Measurements from ENCODE around the gene ZNRF2.

ZNRF2 gene

DNA sequence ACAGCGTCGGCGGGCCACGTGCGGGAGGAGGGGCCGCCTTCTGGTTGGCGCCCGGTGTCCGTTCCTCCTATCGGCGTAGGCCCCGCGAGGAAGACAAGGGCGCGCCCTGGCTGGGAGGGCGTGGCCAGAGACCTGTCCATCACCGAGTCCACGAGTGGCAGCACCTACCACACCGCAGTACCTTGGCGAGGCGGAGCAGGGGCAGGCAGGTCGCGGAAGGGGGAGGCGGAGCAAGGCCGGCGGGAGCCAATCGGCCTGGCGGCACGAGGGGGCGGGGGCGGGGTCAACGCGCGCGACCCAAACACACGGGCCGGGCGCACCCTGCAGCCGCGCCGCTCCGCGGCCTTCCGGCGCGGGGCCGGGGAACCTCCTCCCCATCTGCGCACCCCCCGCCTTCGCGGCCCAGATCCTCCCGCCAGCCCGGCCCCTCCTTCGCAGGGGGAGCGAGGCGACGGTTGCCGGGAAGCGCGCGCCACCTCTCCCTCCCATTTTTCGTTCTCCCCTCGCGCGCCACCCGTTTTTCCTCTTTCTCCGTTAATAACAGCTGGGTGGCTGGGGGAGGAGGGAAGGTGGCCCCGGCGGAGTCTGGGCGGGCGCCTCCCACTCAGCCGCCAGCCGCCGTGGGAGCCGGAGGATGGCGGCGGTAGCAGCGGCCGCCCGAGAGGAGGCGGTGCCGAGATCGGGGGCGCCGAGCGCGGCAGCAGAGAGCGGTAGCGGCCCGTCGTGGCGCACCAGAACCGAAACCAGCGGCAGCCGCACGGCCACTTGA lies at the start of gene ZNRF2:
TSS of gene ZNRF2 (plus strand) at position 300 of the 769 bp plus-strand sequence. CDS start 761 bp downstream, outside the sequence.
- DNase-seq (ENCODE audit: low read depth): peak; percentile 99

DNA sequence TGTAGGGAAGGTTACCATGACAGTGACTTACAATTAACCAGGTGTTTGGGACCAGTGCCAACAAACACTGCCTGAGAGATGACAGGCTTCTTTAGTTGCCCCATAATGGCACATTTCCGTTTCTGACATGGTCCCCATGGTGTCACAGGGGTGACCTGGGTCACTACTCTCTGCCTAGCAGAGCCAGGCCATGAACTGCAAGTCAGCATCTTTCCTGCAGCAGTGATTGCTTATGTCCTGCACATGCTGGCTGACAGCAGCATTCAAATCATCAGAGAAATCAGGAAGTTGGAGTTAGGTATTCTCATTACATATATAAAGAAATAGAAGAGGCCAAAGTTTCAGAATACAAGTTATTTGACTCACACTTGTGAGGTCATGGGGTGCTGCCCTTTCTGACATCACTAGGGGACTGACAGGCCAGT lies 47.1 kb upstream of the ZNRF2 start:
- no peak for DNase-seq (ENCODE audit: low read depth)

DNA sequence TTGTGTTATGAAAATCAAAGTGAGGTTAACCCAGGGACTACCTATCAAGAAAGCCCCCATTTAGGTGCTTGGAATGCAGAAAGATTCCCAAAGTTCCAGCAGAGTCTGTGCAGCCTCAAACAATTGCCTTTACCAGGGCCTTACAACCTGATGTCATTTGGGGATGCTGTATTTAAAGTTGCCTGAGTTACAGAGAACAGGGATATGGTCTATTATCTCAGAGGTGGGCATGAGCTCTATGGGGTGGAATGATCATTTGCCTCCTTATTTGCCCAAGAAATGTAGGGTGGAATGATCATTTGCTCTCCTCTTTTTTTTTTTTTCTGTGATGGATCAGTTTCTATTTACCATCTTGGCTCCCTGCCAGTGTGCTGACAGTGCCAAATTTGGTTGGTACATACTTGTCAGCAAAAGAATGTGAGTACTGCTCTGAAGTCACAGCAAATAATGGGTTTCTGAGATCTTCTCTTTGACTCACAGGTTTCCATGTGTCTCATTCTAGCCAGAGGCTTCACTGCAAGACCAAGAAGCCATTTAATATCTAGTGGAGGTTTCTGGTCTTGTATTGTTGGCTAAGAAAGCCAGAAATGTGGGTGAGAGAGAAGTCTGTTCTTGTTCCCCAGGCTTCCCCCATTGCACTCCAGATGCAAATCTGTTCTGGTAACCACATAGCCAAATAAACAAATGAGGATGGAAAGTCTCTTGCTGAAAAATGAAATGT lies 45.5 kb upstream of the ZNRF2 start:
- DNase-seq (ENCODE audit: low read depth): peak; percentile 43

DNA sequence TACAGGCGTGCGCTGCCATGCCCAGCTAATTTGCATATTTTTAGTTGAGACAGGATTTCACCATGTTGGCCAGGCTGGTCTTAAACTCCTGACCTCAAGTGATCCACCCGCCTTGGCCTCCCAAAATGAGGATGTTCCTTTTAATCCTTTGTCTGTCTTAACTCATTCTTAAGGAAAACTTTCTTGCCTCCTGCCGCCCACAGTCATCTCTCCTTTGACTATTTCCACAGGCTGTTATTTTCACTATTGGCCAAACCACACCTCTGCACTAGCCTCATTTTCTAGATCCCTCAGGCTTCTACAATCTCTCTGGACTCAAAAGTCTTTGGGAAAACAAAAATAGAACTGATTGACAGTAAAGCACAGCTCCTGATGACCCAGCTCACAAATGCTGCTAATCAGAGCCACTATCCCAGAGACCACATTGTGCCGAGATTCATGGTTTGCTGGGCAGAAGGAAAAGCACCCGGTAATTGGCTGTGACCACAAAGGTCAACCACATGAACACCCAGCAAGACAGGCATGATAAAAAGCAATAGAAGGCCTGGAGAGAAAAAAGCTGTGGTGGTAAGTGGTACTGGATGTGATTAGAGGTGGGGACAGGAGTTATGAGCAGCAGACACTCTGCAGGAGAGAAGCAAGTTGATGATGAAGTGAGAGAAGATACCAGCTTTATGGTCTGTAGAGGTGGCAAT lies 44.1 kb upstream of the ZNRF2 start:
- DNase-seq (ENCODE audit: low read depth): no peak

DNA sequence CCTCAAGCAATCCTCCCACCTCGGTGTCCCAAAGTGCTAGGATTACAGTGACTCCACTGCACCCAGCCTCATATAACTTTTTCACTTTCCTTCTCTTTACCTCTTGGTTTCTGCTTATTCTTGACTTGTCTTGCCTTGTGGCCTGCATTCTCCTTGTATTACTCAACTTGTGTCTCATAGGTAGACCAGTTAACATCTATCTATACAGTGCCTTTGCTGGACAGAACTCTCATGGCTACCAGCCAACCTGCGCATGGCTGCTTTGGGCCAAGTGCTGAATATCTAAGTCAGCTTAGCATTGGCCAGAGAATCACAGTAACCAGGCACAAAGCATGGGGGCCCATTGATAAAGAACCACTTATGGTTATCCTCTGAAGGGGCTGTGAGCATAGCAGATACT lies 42.6 kb upstream of the ZNRF2 start:
- DNase-seq (ENCODE audit: low read depth): peak; percentile 16

DNA sequence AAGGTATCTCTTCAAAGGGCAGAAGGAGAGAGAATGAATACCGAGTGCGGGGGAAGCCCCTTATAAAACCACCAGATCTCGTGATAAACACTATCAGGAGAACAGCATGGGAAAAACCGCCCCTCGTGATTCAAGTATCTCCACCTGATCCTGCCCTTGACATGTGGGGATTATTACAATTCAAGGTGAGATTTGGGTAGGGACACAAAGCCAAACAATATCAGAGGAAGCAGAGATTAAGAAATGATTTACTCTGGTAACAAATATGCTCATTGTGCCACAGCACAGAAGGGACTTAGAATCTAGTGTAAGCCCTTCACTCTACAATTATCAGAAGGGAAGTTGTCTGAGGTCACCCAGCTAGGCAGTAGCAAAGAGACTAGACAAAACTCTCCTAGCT lies 40.1 kb upstream of the ZNRF2 start:
- no peak for DNase-seq (ENCODE audit: low read depth)

DNA sequence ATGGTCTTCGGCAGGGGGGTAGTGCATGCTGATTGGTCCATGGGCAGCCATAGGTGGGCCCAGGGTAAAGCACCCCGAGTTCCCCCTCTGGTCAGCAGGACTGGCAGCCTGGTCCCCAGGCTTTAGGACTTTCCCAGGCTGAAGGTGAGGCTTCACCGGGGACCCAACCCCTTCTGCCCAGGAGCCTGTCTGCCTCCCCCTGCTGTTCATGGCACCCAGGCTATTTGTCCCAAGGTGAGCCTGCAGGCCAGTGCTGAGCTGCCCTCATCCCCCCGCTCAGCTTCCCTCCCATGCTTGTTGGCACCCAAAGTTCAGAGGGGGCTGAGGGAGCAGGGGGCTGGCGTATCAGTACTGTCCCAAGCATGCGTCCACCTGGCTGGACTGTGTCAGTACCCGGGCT lies 38.5 kb upstream of the ZNRF2 start:
- DNase-seq (ENCODE audit: low read depth): no peak

DNA sequence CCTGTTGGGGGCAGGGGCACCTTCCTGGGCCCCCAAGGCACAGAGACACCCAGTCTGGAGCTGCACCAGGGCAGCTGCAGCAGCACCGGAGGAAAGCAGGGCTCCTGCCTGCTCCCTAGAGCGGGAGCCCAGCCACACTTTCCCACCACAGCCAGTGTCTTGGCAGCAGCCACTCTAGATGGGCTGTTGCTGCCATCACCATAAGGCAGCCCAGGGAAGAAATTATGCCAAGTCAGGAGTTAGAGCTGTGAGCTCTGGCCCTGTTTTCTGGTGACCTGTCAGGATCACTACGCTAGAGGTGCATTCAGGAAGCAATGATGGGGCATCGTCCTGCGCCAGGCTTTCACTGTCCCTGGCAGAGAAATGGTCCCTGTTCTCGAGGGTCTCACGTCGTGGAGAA lies 38.0 kb upstream of the ZNRF2 start:
- DNase-seq (ENCODE audit: low read depth): no peak

DNA sequence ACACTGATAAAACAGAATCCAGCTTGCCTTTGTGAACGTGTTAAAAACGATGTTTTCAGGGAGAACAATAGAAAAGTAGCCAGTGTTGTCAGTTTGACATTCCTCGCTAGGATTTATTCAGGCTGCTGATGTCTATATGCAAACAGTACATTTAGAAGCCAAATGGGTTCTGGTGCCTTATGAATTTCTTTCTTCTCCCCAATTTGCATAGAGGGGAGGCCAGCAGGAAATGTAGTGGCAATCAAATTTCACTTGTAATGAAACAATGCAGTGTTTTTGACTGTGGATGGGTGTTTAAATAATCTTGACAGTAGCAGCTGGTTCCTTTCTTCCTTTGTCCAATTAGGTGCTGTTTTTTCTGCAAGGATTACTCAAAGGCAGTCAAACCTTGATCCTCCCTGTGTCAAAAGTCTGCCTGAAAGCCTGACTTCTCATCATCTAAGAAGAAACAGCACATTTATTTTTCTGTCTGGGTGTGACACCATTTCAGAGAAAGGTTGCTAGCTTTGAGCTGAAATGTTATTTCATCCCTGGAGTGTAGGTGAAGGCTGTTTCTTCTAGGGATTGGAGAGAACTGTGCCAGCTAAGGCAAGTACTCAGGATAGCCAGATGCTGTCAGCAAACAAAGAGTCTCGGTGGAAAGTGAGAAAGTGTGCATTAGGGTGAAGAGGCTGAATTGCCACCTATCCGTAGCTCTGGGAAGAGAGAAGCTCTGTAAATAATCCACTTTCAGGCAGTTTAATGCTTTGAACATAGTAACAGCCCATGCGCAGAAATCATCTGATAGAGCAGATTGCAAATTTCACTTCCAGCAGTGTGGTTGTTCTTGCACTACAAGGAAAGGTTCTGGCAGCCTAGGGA lies 36.6 kb upstream of the ZNRF2 start:
- no peak for DNase-seq (ENCODE audit: low read depth)

DNA sequence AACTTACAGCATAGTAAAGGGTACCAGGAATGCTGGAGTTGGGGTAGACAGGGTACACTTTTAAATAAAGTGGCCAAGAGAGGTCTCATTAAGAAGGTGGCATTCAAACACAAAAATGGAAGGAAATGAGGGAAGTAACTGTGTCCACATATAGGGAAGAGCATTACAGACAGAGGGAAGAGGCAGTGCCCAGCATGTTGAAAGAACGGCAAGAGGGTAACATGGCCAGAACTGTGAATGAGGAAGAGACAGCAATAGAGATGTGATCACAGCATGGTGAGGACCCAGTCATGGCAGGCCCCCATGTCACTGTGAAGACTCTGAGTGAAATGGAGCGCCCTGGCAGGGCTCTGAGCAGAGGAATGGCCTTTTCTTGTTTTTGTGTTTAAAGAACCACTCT lies 35.1 kb upstream of the ZNRF2 start:
- DNase-seq (ENCODE audit: low read depth): no peak

DNA sequence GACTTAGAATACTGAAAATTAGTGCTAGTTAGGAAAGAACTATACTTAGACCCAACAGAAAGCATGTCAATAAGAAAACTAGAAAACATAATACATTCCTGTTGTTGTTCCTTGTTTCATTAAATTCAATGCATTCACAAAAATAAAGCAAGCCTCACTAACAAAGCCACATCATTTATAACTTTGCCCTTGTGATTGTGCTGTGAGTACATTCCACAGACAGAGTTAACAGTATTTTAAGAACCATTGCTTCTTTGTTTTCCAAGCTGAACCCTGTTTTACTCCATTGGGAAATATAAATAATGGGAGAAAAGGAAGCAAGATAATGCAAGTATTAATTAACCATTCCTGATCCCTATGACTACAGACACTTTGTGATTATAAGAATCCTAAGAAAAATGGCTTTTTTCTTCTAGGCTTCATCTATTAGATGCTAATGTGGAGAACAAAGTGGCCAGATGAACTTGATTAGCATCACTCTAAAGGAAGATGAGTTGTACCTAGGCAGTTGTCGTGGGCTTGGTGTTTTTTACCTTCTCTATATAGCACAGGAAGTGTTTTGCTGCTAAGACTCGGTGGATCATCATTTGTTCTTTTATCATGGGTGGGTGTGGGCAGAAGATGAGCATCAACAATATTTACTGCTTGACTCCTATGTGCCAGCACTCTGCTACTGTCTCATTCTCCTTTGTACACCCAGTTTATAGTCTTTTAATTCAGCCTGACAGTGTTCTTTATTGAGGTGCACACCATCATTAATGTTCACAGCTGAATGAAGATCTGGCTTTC lies 34.2 kb upstream of the ZNRF2 start:
- no peak for DNase-seq (ENCODE audit: low read depth)

DNA sequence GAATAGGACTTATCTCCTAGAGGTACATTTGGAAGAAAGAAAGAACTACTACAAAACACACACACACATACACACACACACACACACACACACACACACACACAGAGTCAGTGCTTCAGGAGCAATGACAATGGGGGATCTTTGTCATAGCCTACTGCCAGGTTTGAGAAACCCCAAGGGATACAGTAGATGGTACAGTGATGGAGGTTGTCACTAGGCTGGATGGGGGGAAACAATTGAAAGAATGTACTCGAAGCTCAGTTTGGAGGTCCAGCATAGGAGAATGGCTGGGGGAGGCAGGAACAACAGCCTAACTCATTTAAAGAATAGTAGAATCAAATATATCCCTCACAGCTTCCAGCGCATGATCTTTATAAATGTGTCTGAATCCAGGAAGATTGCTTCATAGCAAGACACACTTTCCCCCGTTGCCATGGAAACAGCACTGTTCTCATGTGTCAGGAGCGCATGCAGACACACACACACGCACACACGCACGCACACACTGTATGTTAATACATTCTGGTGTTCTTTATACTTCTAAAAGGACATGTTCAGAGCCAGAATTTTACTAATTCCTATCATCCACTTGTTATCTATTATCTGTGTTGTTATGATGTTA lies 32.6 kb upstream of the ZNRF2 start:
- DNase-seq (ENCODE audit: low read depth): peak; percentile 60

DNA sequence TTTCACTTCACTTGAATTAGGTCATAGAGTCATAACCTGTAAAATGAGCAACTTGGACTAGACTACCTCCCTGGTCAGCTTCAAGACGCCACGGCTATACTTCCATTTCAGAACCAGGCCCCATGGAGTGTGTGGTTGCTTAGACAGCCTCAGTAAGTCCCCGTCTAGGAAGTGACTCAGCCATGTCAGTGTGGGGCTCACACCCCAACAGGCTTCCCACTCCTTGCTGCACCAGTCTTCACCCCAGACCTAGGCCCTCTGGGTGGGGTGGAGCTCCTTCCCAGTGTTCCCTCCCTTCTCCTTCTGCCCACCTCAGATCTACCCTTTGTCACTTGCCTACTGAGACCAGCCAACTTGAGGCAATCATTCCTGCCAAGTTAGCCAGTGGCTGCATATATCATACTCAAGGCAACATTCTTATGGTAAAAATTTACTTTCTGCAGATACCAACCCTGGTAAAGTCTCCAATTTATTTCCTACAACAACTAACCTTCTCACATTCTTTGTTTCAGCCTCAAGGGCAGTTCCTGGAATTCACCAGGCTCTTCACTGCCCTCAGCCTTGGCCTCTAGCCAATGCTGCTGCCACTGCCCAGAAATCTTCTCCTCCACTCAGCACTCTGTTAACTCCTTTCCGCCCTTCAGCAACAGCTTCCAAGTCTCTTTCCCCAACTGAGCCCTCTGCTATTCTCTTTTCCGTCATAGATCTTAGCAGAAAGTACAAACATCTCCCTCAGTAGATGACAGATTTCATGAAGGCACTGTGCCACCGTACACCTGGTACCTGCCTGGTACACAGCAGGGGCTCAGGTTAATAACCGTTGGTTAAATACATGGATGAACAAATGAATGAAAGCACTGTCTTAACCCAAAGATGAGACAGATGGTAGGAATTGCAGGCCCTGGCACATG lies 31.3 kb upstream of the ZNRF2 start:
- DNase-seq (ENCODE audit: low read depth): peak; percentile 36

DNA sequence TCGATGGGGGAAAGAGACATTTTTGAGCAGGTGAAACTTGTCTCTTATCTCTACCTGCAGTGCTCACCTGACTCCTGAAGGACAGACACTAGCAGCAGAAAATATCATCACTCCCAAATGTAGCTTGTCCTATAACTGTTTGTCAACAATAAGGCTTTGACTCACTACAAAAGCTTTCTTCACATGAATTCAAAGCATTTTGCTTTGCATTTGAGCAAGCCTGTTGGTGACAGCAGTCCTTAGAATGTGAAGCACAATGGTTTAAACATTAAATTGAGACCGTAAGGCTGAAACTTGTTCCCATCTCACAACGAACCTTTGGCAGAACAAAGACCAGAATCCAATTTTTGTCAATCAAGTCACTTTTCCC lies 30.6 kb upstream of the ZNRF2 start:
- DNase-seq (ENCODE audit: low read depth): no peak

DNA sequence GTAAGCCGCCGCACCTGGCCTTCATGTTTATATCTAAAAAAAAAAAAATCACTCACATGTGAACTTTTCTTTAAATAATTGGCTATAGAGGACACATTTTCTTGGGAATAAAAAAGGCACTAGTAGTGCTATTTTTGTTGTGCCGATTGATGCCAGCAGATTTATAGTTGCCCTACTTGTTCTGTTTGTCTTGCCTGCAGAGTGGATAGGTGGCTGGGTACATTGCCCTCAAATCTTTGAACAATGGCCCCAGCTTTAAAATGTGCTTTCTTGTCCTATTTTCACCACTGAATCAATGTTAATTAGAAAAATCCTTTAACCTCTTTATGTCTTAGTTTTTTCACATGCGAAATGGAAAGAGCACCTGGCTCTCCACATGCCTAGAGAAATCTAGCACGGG lies 30.1 kb upstream of the ZNRF2 start:
- no peak for DNase-seq (ENCODE audit: low read depth)

DNA sequence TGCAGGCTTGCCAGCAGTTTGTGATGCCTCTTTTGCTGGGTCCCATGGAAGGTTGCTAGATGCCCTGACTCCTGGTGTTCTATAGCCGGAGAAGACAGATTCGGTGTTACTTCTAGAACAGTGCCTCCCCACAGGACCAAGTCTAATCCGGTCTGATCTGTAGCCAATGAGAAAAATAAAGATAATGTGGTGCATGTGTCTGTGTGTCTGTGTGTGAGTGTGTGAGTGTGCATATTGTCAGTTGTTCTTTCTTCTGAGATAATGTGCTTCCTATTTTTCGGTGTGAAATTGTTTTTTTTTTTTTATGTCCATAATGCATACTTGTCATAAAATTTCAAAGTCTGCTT lies 29.7 kb upstream of the ZNRF2 start:
- no peak for DNase-seq (ENCODE audit: low read depth)

DNA sequence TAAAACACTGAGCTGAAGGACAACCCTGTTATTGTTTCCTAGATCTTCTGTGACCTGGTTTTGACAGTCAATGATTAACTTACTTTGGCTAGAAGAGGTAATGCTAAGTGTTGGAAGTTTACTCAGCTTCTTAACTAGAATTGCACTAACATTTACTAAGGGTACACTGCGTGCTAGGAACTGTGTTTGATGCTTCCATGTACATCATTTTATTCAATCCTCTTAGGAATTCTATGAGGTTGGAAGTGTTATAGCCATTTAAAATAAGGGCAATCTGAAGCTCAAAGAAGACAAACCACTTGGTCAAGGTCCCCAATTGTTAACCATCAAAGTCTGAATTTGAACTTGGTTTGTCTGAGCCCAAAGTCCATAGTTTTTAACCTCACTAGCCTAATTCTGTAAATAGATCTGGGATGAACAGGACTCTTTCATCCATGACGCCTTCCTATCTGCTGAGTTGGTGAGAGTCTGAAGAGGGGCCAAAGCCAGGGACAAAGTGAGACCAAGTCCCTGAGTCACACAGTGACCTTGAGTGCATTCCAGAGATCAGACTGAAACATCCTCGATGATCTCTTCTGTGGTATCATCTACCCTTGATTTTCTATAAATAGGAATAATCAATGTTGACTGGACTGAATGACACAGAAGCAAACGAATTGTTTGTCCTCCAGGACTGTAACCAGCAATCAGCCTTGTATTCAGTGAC lies 29.2 kb upstream of the ZNRF2 start:
- DNase-seq (ENCODE audit: low read depth): no peak

DNA sequence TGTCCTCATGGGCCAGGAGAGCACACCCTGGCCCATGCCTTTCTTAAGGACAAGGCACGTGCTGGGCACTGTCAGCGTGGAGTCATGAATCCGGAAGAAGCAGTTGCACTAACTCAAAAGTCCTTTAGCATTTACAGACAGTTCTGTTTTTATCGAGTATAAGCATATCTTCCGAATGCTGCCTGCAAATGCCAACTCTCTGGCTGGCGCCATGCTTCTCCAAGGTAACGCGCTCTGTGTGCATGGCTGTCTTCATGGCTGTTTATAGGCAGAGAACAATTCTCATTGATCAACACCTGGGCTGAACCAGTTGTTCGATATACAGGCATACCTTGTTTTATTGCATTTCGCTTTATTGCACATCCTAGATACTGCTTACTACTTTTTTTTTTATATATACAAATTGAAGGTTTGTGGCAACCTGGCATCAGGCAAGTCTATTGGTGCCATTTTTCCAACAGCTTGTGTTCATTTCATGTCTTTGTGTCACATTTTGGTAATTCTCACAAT lies 28.0 kb upstream of the ZNRF2 start:
- DNase-seq (ENCODE audit: low read depth): no peak

DNA sequence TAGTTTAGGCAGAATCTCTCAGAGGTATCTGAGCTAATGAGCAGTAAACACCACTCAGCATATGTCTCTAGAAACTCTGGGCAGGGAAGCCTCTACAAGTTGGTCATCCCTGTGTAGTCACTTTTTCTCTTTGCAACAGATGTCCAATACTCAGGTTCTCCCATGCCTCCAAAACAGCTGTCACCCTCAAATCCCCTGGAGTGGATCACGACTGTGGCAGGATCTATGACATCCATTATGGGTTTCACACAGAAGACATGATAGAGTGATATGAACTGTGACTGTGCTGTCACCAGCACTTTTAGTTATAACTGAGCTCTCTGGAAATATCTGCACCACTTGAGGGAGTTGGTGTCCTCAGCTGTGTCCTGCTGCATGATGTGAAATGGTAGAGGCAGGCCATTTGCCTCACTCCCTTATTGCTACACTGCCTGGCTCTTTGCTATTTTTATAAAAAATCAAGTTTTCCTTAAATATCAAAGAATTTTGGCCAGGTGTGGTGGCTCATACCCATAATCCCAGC lies 24.1 kb upstream of the ZNRF2 start:
- DNase-seq (ENCODE audit: low read depth): no peak

Measured in amniotic epithelial cell (primary cell).